Calu3 (cell line): Measurements from ENCODE around the gene ENC1. TPM values are rescaled to one million over a fixed set of nuclear protein-coding genes. Genes with fewer than 3 reads are reported as not detected.
A peak's percentile ranks its signal among the peaks of the same experiment; 100 is the strongest.

Experiments
- BruUV-seq: library from RNA; stranded (reverse); fragments of 400-500 nt; replicated peaks from 2 replicates; lab custom pipeline; 2021; lab: Mats Ljungman, UMichigan
- CTCF ChIA-PET: fragments of 300-600 bp; sonication (Branson Sonifier 250); formaldehyde crosslinking; loops from one replicate; lab custom pipeline; 2022; ENCODE audit warnings: antibody characterized with exemption; lab: Charles Lee
- DNase-seq: peaks from one replicate; pipeline ENCODE4 v3.0.0; 2022
- H3K27ac Mint-ChIP-seq: one replicate; pipeline ENCODE4 v1.8.0; 2022; ENCODE audit warnings: mixed read lengths; ENCODE audit not compliant: unreplicated experiment
- H3K27me3 Mint-ChIP-seq: one replicate; pipeline ENCODE4 v1.8.0; 2022; ENCODE audit warnings: mixed read lengths; ENCODE audit not compliant: unreplicated experiment
- H3K36me3 Mint-ChIP-seq: one replicate; pipeline ENCODE4 v1.8.0; 2022; ENCODE audit warnings: mild to moderate bottlenecking, moderate library complexity, mixed read lengths; ENCODE audit not compliant: insufficient read depth, unreplicated experiment
- H3K4me1 Mint-ChIP-seq: one replicate; pipeline ENCODE4 v1.8.0; 2022; ENCODE audit warnings: mild to moderate bottlenecking, low read depth, mixed read lengths; ENCODE audit not compliant: unreplicated experiment
- H3K4me3 Mint-ChIP-seq: one replicate; pipeline ENCODE4 v1.8.0; 2022; ENCODE audit warnings: mild to moderate bottlenecking, low read depth, moderate library complexity, mixed read lengths; ENCODE audit not compliant: unreplicated experiment
- H3K9me3 Mint-ChIP-seq: one replicate; pipeline ENCODE4 v1.8.0; 2022; ENCODE audit warnings: low read depth, mixed read lengths; ENCODE audit not compliant: unreplicated experiment
- intact Hi-C: fragments of 100-400 bp; cut with micrococcal nuclease; formaldehyde crosslinking; loops from one replicate; pipeline ENCODE4 v1.10.0; 2022; ENCODE audit not compliant: unreplicated experiment
- total RNA-seq: library from RNA; stranded (reverse); gene quantifications from 2 replicates; pipeline ENCODE4 v1.2.3, GENCODE V29; 2022
- TF ChIP-seq, protein P1 (sequence below): fragments of 200-600 bp; IDR thresholded peaks from one replicate; pipeline ENCODE4 v1.8.0; 2022; ENCODE audit warnings: antibody characterized with exemption; ENCODE audit not compliant: unreplicated experiment

Gene ENC1
- total RNA-seq, 1 experiment from 2014 or later = 91.6 TPM

DNA sequence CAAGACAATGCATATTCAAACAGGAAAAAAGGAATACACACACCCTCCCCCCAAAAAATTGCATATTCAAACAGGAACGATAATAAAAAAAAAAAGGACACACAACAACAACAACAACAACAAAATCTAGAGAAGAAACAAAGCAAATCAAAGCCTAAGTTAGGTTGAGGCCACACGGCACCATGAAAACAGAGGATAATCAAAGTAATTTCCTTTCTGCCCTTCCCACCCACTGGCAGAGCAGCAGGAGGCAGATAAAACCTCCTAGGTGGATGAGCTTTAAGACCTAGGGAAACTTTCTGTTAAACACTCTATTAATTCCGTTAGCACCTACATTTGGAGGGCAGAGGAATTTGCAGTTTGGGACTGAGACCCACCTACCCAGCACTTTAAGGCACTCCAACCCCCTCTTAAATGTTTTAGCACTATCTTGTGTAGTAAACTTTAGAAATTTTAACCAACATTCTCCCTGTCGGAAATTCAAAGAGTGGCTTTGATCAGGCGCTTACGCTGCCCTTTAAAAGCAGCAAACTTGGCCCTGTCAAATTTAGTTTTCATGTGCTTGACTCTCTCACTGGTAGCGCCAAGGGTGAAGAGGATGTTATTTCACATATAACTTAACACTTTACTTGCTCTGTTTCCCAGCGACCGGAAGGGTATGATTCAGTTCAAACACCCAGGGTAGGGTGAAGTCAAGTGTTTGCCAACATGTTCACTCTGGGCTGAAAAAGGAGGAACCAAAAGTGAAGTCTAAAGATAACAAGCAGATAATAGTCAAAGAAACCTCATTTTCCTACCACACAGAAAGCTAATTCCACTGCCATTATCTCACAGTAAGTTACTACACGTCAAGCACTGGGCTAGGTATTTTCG is 9.2 kb downstream of the ENC1 start:
- Mint-ChIP-seq H3K4me1 (peaks cover 80% of the 10 kb centered on the region), H3K27me3 (no peaks in the 10 kb centered on the region), H3K9me3 (no peaks in the 10 kb centered on the region), H3K27ac (peak overlapping the region; percentile 94), H3K36me3 (peaks cover 82% of the 10 kb centered on the region), H3K4me3 (peak overlapping the region; percentile 65)
- intact Hi-C loops = loop anchor here (5.0 kb wide), 1 partner anchor 34 kb away; no protein-coding TSS in a partner anchor
- CTCF ChIA-PET = interaction anchor here (0.7 to 2.4 kb wide), 5 partner anchors 9 to 281 kb away, joined by 3 to 7 read pairs (median 4); partner anchors contain the start of gene ENC1
- DNase-seq = no peak
- TF ChIP-seq, protein P1, sequence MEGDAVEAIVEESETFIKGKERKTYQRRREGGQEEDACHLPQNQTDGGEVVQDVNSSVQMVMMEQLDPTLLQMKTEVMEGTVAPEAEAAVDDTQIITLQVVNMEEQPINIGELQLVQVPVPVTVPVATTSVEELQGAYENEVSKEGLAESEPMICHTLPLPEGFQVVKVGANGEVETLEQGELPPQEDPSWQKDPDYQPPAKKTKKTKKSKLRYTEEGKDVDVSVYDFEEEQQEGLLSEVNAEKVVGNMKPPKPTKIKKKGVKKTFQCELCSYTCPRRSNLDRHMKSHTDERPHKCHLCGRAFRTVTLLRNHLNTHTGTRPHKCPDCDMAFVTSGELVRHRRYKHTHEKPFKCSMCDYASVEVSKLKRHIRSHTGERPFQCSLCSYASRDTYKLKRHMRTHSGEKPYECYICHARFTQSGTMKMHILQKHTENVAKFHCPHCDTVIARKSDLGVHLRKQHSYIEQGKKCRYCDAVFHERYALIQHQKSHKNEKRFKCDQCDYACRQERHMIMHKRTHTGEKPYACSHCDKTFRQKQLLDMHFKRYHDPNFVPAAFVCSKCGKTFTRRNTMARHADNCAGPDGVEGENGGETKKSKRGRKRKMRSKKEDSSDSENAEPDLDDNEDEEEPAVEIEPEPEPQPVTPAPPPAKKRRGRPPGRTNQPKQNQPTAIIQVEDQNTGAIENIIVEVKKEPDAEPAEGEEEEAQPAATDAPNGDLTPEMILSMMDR = no peak
- no TSS peak for BruUV-seq

DNA sequence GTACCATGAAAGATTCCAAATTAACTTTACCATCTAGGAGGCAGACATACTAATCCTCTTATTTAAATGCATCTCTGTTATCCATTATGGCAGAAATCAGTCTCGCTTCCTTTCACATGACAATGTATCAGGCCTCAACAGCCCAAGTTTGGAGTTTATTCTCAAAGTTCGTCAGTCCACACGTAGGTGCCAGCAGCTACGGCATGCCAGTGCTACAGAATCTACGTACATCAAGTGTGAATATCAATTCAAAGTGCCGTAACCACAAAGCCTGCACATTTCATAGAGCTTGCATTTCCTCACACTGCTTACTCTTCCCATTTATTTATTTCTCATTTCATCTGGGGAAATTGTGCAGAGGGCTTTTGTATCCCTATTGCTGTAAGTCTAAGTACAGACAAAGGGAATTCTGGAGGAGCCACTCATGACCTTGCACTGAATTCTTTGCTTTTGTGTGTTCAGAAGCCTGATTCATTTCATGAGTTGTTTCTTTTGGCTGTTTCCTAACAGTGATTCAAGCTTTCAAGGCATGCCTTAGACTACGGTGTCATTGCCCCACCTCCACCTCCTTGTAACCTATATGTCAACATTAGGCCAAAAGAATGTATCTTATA is 10.0 kb downstream of the ENC1 start:
- Mint-ChIP-seq H3K9me3 (no peaks in the 10 kb centered on the region), H3K27ac (peak overlapping the region; percentile 94), H3K27me3 (no peaks in the 10 kb centered on the region), H3K36me3 (peaks cover 82% of the 10 kb centered on the region), H3K4me1 (peaks cover 80% of the 10 kb centered on the region), H3K4me3 (peak overlapping the region; percentile 65)
- TF ChIP-seq, protein P1 = no peak
- CTCF ChIA-PET = interaction anchor here (0.7 to 2.4 kb wide), 5 partner anchors 10 to 281 kb away, joined by 3 to 7 read pairs (median 4); partner anchors contain the start of gene ENC1
- no peak for DNase-seq
- intact Hi-C loops = loop anchor here (5.0 kb wide), 1 partner anchor 33 kb away; no protein-coding TSS in a partner anchor
- no TSS peak for BruUV-seq

DNA sequence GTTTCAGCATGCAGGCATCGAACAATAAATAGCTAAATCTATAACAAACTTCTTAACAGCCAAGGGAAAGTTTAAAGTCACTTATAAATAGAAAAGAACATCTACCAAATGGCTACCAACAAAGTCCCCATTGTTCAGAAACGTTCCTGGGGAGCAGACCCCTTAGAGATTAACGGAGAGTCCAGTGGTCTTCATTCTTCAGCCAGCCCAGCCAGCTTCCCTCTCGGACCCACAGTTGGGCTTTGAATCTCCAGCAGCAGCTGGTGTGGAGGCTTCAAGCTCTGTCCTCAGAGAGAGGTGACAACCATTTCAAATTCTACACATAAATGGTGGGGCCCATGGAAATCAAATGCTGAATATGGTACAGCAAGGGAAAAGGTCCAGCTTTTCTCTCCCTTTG is 11.2 kb downstream of the ENC1 start:
- intact Hi-C loops = no loop called here
- BruUV-seq = no TSS peak
- Mint-ChIP-seq H3K9me3 (no peaks in the 10 kb centered on the region), H3K27ac (no peak overlapping the region), H3K4me3 (no peak overlapping the region), H3K27me3 (no peaks in the 10 kb centered on the region), H3K4me1 (peaks cover 80% of the 10 kb centered on the region), H3K36me3 (peaks cover 70% of the 10 kb centered on the region)
- TF ChIP-seq, protein P1 = no peak
- CTCF ChIA-PET = interaction anchor here (0.7 to 2.4 kb wide), 3 partner anchors 20 to 711 kb away, joined by 4 to 7 read pairs (median 7); no protein-coding TSS in a partner anchor
- no peak for DNase-seq

DNA sequence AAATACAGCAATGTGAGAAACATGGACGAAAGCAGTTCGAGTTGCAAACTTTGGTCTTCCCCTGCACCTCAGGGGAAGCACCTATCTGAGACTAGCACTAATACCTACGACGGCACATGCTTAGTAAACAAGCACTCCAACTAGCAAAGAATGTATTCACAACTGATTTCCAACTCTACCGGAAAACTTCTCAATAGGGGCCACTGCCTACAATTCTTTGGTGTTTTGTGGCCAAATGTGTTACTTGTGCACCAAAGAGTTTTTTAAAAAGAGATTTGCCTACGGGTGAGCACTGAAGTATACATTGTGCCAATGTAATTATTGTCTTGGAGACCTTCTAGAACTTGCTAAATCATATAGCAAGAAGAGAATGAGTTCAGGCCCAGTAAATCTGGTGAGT is 12.2 kb downstream of the ENC1 start:
- no peak for DNase-seq
- H3K9me3 Mint-ChIP-seq = no peaks in the 10 kb centered on the region
- no peaks in the 10 kb centered on the region for H3K27me3 Mint-ChIP-seq
- no TSS peak for BruUV-seq
- CTCF ChIA-PET = no interaction called here
- H3K27ac Mint-ChIP-seq = no peak overlapping the region
- no peak overlapping the region for H3K4me3 Mint-ChIP-seq
- TF ChIP-seq, protein P1 = no peak
- H3K36me3 Mint-ChIP-seq = peaks cover 61% of the 10 kb centered on the region
- H3K4me1 Mint-ChIP-seq = peaks cover 83% of the 10 kb centered on the region
- intact Hi-C loops = no loop called here
